ENCODE results near the gene NUMB. TPM values are rescaled to one million over a fixed set of nuclear protein-coding genes. Genes with fewer than 3 reads are reported as not detected.

NUMB gene
- total and polyA plus RNA-seq, 2 of the 4 experiments (the other 2 are of a cell fraction), result 45.9 to 114 TPM

DNA sequence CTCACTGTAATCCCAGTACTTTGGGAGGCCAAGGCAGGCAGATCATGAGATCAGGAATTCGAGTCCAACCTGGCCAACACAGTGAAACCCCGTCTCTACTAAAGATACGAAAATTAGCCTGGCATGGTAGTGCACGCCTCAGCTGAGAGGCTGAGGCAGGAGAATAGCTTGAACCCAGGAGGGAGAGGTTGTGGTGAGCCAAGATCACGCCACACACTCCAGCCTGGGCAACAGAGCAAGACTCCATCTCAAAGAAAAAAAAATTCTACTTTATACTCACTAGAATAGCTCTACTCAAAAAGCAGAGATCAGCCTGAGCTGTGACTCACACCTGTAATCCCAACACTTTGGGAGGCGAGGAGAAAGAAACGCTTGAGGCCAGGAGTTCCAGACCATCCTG, 17.1 kb downstream of the NUMB start:
- Histone ChIP-seq H3K23ac (ENCODE audit: low read depth, low read length) (no peak overlapping the region), H3K9ac (ENCODE audit: low read depth, low read length) (no peak overlapping the region), H2AK9ac (replicated peaks; ENCODE audit: low read depth, low read length, poor library complexity) (no peak overlapping the region), H4K5ac (ENCODE audit: low read depth, low read length) (no peak overlapping the region), H3K4me2 (ENCODE audit: low read depth, low read length) (no peak overlapping the region), H3K4me1 (ENCODE audit: control insufficient read depth, insufficient read depth, low read length) (peaks cover 9% of the 10 kb centered on the region), H3K14ac (replicated peaks; ENCODE audit: low read depth, low read length) (no peak overlapping the region), H3K9me3 (ENCODE audit: control insufficient read depth, insufficient read depth, low read length) (no peaks in the 10 kb centered on the region), H4K8ac (ENCODE audit: low read depth in 2 of 2, low read length in 2 of 2) (no peak overlapping the region), H4K91ac (ENCODE audit: insufficient read depth, low read depth, low read length) (no peak overlapping the region), H2BK20ac (ENCODE audit: low read depth, low read length) (no peak overlapping the region), H2BK15ac (ENCODE audit: low read depth, low read length) (no peak overlapping the region), H3K27ac (ENCODE audit: insufficient read depth, low read length) (no peak overlapping the region), H2AK5ac (ENCODE audit: low read depth, low read length) (no peak overlapping the region), H3K27me3 (ENCODE audit: control insufficient read depth, insufficient read depth, low read length) (no peaks in the 10 kb centered on the region), H3K9me1 (ENCODE audit: insufficient read depth, low read length) (peaks cover 6% of the 10 kb centered on the region; the same call in 1 of the 2 replicates), H2BK5ac (ENCODE audit: low read depth, low read length, poor library complexity, severe bottlenecking) (no peak overlapping the region), H2AFZ (replicated peaks; ENCODE audit: low read length, poor library complexity) (no peak overlapping the region), H3K4me3 (ENCODE audit: insufficient read depth, low read depth, low read length) (no peak overlapping the region), H4K20me1 (ENCODE audit: insufficient read depth, low read length) (peaks cover 78% of the 10 kb centered on the region), H3K4ac (ENCODE audit: low read depth, low read length) (no peak overlapping the region), H2BK120ac (ENCODE audit: low read depth, low read length) (no peak overlapping the region), H3K18ac (ENCODE audit: low read depth, low read length) (no peak overlapping the region), H3K36me3 (ENCODE audit: control insufficient read depth, insufficient read depth, low read length) (no peaks in the 10 kb centered on the region), H3K56ac (ENCODE audit: extremely low read depth, insufficient read depth, low read length) (no peak overlapping the region; the same call in 1 of the 2 replicates), H3K79me1 (ENCODE audit: low read depth in 1 of 2, low read length in 2 of 2) (peaks cover 15 to 60% of the 10 kb centered on the region in 2 experiments; a peak in 3 of 4 replicates)
- dilution Hi-C loops (cut with HindIII; ENCODE audit: low sequenced_read_pairs, unreplicated experiment) (no loop called here), in situ Hi-C loops (cut with MboI; ENCODE audit: low sequenced_read_pairs) (no loop called here), intact Hi-C loops (cut with micrococcal nuclease) (no loop called here)
- TF ChIP-seq CTCF (conservative IDR thresholded peaks at IDR 0.05; ENCODE audit: low read depth, low read length) (no peak), CEBPB (IDR thresholded peaks at IDR 0.05; ENCODE audit: low read depth, low read length) (no peak), BHLHE40 (IDR thresholded peaks at IDR 0.05; ENCODE audit: low read depth, low read length) (no peak)
- no peak for ATAC-seq (ENCODE audit: low read depth)
- POLR2A ChIA-PET (ENCODE audit: unreplicated experiment), result no interaction called here
- no TSS peak for BruUV-seq (replicated peaks)
- no peak for DNase-seq
- CTCF ChIA-PET, result interaction anchor here (0.6 kb wide), 1 partner anchor 8 kb away, joined by 4 read pairs; no protein-coding TSS in a partner anchor
- 100% methylated on average over 1 of the region's 7 CpGs; no CpG with 5 or more reads in 1 of the 2 experiments for WGBS, 2 experiments (ENCODE audit: extremely low coverage in 2 of 2, insufficient read length in 1 of 2)

All from IMR-90 (cell line).